GM13976 (cell line): ENCODE measurements around the gene ANG.

ENCODE experiments used
- DNase-seq: peaks from one replicate; pipeline ENCODE4 v3.0.0; 2012; ENCODE audit warnings: low spot score
- CTCF ChIP-seq: IDR thresholded peaks from 2 replicates; pipeline ENCODE4 v1.5.1; 2012; ENCODE audit warnings: borderline replicate concordance, mild to moderate bottlenecking; ENCODE audit not compliant: insufficient read depth; ENCODE audit errors: extremely low read depth, missing control alignments, control extremely low read depth
- in situ Hi-C: fragments of 300-500 bp; cut with MboI; formaldehyde crosslinking; loops from one replicate; pipeline ENCODE4 v1.12.0; 2022; ENCODE audit warnings: low sequenced_read_pairs, mixed read lengths, inconsistent platforms; ENCODE audit not compliant: unreplicated experiment

Gene ANG

GRCh38 chr14:20707622-20708021 is 19.1 kb downstream of the ANG start:
- TF ChIP-seq CTCF, result no peak
- DNase-seq, result no peak
- in situ Hi-C loops, result loop anchor here (10.0 kb wide), 1 partner anchor 257 kb away; no protein-coding TSS in a partner anchor

GRCh38 chr14:20711261-20711660 is 22.7 kb downstream of the ANG start:
- in situ Hi-C loops, result no loop called here
- no peak for DNase-seq
- TF ChIP-seq CTCF, result no peak

- in situ Hi-C loops, result no loop called here
- no peak for TF ChIP-seq CTCF
Measured at GRCh38 chr14:20711685-20712084, 23.1 kb downstream of the ANG start.

GRCh38 chr14:20712904-20713303 is 24.3 kb downstream of the ANG start:
- no peak for TF ChIP-seq CTCF
- in situ Hi-C loops, result no loop called here
- DNase-seq, result no peak

More at GRCh38 chr14:20711685-20712084, 23.1 kb downstream of the ANG start:
- DNase-seq, result no peak

GRCh38 chr14:20714593-20715250 is 26.2 kb downstream of the ANG start:
- no peak for DNase-seq
- in situ Hi-C loops, result no loop called here
- no peak for TF ChIP-seq CTCF

GRCh38 chr14:20719777-20720176 is 31.2 kb downstream of the ANG start:
- TF ChIP-seq CTCF, result no peak
- in situ Hi-C loops, result no loop called here
- DNase-seq, result no peak
